Liver (tissue), 3 donors: ENCODE measurements around the gene NFIA.

Experiments
- ATF3 ChIP-seq: IDR thresholded peaks from 2 replicates; pipeline ENCODE4 v1.6.1; 2016; ENCODE audit warnings: antibody characterized with exemption
- CTCF ChIP-seq: fragments of 150-350 bp; IDR thresholded peaks from 2 replicates; pipeline ENCODE4 v1.5.1; 2017; ENCODE audit warnings: improper control_type of control experiment, low read depth, low read length; ENCODE audit not compliant: missing input control
- MAX ChIP-seq: IDR thresholded peaks from 2 replicates; pipeline ENCODE4 v1.6.1; 2016; ENCODE audit warnings: antibody characterized with exemption
- donor health status: healthy.
- donor health status: healthy.

GRCh38 chr1:61115436-61115835, 33.1 kb downstream of the NFIA start:
- no peak for TF ChIP-seq CTCF
- TF ChIP-seq MAX: no peak
- TF ChIP-seq ATF3: no peak
